ENCODE data around the gene THUMPD3. TPM values are rescaled to one million over a fixed set of nuclear protein-coding genes. Genes with fewer than 3 reads are reported as not detected.
A peak's percentile ranks its signal among the peaks of the same experiment; 100 is the strongest.

Gene THUMPD3
- total and polyA plus RNA-seq, 11 donors, result 25.3 to 65.5 (median 51.5) TPM

DNA sequence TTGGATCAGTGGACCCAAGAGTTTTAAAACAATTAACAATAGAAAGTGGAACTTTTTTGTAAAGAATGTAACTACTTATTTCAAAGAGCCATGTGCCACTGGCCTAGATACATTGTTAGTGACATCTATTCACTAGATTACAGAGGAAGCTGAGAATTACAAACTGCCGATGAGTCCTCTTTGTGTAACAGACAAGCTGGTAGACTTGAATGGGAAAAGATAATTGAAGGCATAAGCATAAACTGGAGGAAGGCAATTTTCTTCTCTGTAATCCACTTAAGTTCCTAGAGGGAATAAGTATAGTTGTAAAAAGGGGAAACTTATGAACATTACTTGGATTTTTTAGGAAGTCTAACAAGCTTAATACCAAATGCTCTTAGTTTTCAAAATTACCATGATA lies 15.1 kb downstream of the THUMPD3 start:
- H3K36me3 ChIP-seq, result peaks cover 0 to 98% (median 89%) of the 10 kb centered on the region in 9 donors
- H3K4me1 ChIP-seq, result peaks cover 0 to 10% (median 0%) of the 10 kb centered on the region in 12 donors
- H3K4me3 ChIP-seq, result no peak overlapping the region
- no peaks in the 10 kb centered on the region for H3K9me3 ChIP-seq
- TF ChIP-seq, protein P1, sequence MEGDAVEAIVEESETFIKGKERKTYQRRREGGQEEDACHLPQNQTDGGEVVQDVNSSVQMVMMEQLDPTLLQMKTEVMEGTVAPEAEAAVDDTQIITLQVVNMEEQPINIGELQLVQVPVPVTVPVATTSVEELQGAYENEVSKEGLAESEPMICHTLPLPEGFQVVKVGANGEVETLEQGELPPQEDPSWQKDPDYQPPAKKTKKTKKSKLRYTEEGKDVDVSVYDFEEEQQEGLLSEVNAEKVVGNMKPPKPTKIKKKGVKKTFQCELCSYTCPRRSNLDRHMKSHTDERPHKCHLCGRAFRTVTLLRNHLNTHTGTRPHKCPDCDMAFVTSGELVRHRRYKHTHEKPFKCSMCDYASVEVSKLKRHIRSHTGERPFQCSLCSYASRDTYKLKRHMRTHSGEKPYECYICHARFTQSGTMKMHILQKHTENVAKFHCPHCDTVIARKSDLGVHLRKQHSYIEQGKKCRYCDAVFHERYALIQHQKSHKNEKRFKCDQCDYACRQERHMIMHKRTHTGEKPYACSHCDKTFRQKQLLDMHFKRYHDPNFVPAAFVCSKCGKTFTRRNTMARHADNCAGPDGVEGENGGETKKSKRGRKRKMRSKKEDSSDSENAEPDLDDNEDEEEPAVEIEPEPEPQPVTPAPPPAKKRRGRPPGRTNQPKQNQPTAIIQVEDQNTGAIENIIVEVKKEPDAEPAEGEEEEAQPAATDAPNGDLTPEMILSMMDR (IDR thresholded peaks at IDR 0.05), result no peak
- TF ChIP-seq POLR2A (IDR thresholded peaks at IDR 0.05), result no peak
- DNase-seq (no peak), ATAC-seq (no peak)
- intact Hi-C loops (cut with DNase I), result loop anchor here in 1 of 10 donors (5.0 kb wide), 1 partner anchor 74 kb away; no protein-coding TSS in a partner anchor
- no peaks in the 10 kb centered on the region for H3K27me3 ChIP-seq
- WGBS, 4 donors, result 85 to 93% (median 88%) methylated on average over 1 of the region's 1 CpG
- H3K27ac ChIP-seq, result no peak overlapping the region

DNA sequence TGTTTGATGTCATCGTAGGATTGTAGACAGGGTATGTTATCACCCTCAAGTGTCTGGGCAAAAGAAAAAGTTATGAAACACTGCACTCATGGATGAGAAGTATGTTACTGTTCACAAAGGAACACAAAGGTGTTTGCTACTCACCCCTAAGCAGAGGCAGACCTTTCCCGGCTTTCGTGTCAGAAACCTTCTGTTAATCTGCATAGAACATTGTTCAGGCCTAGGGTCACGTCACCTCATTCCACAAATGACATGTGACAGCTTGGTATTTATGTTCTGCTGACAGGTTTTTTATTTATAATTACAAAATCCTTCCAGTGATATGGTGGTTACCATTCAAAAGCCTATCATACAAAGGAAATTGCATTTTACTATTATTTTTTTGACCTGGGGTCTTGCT lies 16.5 kb downstream of the THUMPD3 start:
- H3K4me3 ChIP-seq, result no peak overlapping the region
- H3K4me1 ChIP-seq, result peaks cover 0 to 10% (median 0%) of the 10 kb centered on the region in 12 donors
- TF ChIP-seq POLR2A (IDR thresholded peaks at IDR 0.05), result no peak
- TF ChIP-seq, protein P1 (IDR thresholded peaks at IDR 0.05), result no peak
- intact Hi-C loops (cut with DNase I), result loop anchor here in 1 of 10 donors (5.0 kb wide), 1 partner anchor 73 kb away; no protein-coding TSS in a partner anchor
- ATAC-seq (peak in 3 of 4 donors; percentile 50 to 65 (median 59)), DNase-seq (no peak)
- WGBS, 4 donors, result 36 to 47% (median 44%) methylated on average over 4 of the region's 4 CpGs
- peaks cover 0 to 98% (median 89%) of the 10 kb centered on the region in 9 donors for H3K36me3 ChIP-seq
- no peaks in the 10 kb centered on the region for H3K9me3 ChIP-seq
- peak overlapping the region in 4 of 12 donors; percentile 4 to 19 (median 16) for H3K27ac ChIP-seq
- no peaks in the 10 kb centered on the region for H3K27me3 ChIP-seq

DNA sequence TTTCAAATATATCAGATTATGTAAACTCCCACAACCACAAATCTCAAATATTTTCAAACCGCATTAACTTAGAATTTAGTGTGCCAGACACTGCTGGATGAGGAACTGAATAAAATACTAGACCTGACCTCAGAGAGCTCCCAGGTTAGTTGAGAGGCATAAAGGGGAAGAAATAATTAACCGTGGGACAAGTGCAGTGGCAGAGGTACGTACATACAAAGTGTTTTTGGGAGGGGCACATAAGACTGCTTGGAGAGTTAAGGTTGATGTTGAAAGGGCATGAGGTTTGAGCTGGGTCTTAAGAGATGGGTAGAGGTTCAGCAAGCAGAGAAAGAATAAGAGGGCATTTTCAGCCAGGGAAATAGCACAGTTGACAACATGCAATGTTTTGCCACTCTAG lies 17.2 kb downstream of the THUMPD3 start:
- Histone ChIP-seq H3K9me3 (no peaks in the 10 kb centered on the region), H3K4me3 (no peak overlapping the region), H3K27me3 (no peaks in the 10 kb centered on the region), H3K4me1 (peaks cover 0 to 10% (median 0%) of the 10 kb centered on the region in 12 donors), H3K36me3 (peaks cover 0 to 98% (median 89%) of the 10 kb centered on the region in 9 donors), H3K27ac (peak overlapping the region in 2 of 12 donors; percentile 15 to 16)
- TF ChIP-seq, protein P1 (IDR thresholded peaks at IDR 0.05), result no peak
- TF ChIP-seq POLR2A (IDR thresholded peaks at IDR 0.05), result no peak
- ATAC-seq (no peak), DNase-seq (no peak)
- intact Hi-C loops (cut with DNase I), result no loop called here
- 81 to 87% (median 84%) methylated on average over 3 of the region's 3 CpGs for WGBS, 4 donors

DNA sequence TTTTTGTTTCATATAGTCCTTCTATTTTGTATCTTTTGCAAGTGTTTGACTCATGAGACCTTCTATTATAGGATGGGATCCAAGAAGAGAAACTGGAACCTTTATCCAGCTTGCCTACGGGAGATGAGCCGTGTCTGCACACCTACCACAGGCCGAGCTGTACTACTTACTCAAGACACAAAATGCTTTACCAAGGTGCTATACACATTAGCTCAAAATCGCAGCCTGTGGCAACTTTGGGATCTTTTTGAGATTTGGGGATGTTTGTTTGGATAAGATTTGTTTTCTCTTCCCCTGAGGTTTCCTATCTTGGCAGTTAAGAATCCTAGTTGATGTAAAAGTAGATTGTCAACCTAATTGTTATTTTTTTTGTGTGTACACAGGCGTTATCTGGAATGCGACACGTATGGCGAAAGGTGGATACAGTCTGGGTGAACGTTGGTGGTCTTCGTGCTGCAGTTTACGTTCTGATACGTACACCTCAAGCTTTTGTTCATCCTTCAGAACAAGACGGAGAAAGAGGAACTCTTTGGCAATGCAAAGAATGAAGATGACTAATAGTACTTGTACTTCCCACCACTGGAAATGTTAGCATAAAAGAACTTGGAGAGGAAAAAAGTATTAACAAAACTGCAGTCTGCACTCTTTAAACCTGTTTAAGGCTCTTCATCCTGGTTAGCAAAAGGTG lies 21.4 kb downstream of the THUMPD3 start:
- H3K9me3 ChIP-seq, result no peaks in the 10 kb centered on the region
- H3K4me3 ChIP-seq, result no peak overlapping the region
- H3K27me3 ChIP-seq, result no peaks in the 10 kb centered on the region
- H3K4me1 ChIP-seq, result peaks cover 0 to 7% (median 0%) of the 10 kb centered on the region in 12 donors
- TF ChIP-seq, protein P1 (IDR thresholded peaks at IDR 0.05), result no peak
- TF ChIP-seq POLR2A (IDR thresholded peaks at IDR 0.05), result no peak
- peak in 1 of 4 donors; percentile 13 for ATAC-seq
- H3K27ac ChIP-seq, result no peak overlapping the region
- intact Hi-C loops (cut with DNase I), result no loop called here
- 85 to 90% (median 86%) methylated on average over 13 of the region's 13 CpGs for WGBS, 4 donors
- DNase-seq, result no peak
- H3K36me3 ChIP-seq, result peaks cover 0 to 98% (median 88%) of the 10 kb centered on the region in 9 donors
